HG02571 (cell line): ENCODE data around the gene AFTPH.

Experiments
- ATAC-seq: cut with Tn5 transposase; IDR thresholded peaks from one replicate; pipeline ENCODE4 v1.9.1; 2021; ENCODE audit warnings: mild to moderate bottlenecking, moderate library complexity; ENCODE audit not compliant: unreplicated experiment

AFTPH gene

DNA sequence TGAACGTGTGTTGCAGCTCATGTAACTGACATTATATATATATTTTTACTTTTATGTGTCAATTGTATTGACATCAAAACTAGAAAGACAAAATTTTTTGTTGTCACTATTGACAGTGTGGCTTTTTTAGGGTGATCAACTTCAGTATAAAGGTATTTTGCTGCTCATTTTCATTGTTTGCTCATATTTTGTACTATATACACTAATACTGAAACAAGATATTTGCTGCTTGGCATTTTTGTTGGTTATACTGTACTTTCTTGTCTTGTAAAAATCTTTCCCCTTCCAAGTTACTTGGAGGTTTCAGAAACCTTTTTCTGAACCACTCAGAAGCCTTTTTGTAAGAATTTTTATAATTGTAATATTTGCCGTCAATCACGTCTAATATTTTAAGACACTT, 16.5 kb downstream of the AFTPH start:
- no peak for ATAC-seq

DNA sequence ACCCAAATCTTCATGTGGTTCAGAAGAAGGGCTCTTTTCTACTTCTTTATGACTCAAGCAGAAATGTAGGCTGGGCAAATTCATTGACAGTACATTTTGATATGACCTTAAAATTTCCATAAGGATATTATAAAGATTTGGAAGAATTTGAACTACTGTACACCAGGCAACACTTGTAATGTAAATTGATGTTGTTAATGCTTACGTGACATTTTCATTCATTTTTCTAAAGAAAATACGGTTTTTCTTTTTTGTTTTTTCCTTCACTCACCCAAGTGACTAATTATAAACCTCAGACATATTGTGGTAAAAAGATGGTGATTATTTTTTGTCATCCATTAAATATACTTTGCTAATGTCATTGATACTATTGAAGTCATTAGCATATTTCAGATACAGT, 17.4 kb downstream of the AFTPH start:
- ATAC-seq: no peak

DNA sequence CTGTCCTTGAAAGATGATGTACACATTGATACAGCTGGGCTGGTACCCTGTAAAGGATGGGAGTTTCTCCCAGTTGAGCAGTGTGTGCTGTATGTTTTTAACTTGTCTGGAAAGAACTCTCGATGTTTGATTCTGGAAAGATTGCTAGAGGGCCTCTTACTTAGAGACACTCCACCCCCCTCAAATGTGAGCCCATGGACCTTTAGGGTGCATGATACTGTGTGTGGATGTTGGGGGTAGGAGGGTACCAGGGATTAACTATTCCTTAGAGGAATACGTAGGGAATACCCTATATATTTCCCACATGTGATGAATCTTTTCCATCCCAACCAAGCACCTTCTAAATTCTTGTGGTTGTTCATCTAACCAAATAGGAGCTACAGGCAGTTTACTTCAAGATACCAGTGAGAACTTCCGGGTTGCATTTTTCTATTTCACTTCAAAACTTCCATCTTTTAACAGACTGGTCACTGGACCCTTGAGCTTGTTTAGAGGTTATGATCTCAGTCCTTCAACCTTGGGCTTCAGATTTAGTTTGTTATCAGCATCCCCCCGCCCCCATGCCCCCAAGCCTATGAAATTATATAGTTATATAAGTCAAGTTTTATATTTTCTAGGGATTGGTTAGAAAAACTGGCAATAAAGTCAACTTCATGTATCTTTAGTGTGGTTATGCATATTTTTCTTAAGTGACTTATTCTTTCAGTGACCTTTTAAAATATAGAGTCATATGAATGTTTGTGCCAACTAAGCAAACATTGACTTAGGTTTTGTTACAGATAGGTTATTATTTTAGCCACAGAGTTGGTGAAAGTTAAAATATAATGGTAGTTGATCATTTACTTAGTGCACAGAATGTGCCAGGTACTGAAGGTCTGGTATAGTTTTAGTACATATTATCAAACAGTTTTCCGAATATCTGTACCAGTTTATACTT, 18.2 kb downstream of the AFTPH start:
- ATAC-seq: no peak

DNA sequence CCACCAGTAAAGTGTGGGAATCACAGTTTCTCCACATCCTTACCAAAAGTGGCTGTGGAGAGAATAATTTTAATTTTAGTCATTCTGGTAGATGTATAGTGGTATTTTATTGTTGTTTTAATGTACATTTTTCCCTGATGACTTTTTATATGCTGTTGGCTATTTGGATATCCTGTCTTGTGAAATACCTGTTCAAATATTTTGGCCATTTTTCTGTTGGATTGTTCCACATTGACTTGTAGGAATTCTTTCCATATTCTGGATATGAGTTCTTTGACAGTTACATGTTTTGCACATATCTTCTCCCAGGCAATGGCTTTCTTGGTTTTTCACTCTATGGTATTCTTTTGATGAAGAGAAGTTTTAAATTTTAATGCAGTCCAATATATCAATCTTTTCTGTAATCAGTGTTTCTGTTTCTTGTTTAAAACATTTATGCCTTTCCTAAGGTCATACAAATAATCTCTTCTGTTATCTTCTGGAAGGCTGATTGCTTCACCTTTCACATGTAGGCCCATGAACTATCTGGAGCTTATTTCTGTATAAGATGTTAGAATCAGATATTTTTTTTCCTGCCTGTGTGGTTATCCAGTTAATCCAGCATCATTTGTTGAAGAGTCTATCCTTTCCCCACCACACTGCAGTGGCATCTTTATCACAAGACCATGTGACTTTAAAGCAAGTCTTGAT, 19.0 kb downstream of the AFTPH start:
- ATAC-seq: no peak

DNA sequence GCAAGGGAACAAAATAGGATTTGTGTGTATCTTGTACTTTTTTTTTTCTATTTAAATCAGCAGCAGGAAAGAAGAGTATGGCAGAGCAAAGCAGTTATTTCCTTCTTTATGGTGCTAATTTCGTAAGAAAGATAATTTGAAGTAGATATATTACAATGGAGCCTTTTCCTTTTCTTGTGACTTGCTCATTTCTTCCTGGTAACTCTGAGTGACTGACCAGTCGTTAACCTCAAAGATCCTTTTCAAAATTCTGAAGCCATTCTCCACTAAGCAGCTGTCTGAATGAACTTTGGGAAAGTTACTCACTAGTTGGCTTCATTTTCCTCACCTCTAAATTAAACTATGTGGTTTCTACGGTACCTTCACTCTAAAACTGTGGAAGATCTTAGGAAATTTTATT, 24.6 kb downstream of the AFTPH start:
- no peak for ATAC-seq

DNA sequence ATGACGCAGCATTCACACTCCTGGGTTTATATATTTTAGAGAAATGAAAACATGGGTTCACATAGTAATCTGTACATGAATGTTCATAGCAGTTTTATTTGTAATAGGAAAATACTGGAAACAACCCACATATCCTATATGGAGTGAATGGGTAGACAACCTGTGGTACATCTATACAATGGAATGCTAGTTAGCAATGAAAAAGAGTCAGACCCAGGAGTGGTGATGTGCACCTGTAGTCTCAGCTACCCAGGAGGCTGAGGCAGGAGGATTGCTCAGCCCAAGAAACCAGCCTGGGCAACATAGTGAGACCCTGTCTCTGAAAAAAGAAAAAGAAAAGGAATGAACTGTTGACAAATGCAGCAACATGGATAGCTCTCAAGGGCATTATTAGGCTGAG, 25.9 kb downstream of the AFTPH start:
- no peak for ATAC-seq

DNA sequence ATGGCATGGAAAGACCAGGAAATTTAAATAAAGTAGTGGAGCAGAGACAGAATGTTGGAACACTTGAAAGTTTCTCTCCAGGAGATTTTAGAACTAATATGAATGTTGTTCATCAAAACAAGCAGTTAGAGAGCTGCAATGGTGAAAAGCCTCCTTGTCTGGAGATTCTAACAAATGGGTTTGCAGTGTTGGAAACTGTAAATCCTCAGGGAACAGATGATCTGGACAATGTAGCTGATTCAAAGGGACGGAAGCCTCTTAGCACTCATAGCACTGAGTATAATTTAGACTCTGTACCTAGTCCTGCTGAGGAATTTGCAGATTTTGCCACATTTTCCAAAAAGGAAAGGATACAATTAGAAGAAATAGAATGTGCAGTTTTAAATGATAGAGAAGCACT, 27.7 kb downstream of the AFTPH start:
- no peak for ATAC-seq

DNA sequence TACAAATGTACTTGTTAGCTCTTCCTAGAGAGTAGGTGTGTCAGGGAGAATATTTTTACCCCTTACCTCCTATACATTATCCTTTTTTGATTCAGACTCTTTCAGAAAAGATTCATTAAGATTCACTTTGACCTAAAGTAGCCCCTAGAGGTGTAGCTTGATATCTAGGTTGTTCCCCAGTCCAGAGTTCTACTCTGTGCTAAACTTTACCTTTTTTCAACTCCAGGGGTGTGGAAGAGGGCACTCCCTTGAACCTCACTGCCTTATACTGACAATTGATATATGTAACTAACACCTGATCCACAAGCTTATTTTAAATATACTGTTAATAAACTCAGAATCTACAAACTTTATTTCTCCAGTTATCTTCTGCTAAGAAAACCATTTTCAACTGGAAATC, 30.0 kb downstream of the AFTPH start:
- ATAC-seq: no peak

DNA sequence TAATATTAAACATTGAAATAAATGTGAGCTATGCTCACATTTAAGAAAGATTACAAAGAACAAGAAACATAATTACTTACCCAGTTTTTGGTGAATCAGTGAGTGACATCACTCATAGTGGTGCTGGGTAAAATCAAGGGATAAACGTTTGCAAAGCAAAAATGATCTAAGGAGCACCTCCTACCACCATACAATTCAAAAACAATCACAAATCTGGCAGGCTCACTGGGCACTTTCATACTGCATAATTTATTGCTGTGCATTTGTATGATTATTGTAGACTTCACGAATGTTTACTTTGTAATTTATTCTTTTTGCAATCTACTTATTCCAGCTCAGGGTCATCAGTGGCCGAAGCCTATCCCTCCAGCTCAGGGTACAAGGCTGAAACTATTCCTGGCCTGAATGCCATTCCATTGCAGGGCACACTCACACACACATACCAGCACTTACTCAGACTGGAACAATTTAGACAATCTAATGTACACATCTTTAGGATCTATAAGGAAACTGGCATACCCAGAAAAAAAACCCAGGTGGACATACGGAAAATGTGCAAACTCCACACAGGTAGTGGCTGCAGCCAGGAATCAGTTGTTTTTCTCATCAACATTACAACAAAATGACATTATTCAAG, 34.4 kb downstream of the AFTPH start:
- ATAC-seq: no peak

DNA sequence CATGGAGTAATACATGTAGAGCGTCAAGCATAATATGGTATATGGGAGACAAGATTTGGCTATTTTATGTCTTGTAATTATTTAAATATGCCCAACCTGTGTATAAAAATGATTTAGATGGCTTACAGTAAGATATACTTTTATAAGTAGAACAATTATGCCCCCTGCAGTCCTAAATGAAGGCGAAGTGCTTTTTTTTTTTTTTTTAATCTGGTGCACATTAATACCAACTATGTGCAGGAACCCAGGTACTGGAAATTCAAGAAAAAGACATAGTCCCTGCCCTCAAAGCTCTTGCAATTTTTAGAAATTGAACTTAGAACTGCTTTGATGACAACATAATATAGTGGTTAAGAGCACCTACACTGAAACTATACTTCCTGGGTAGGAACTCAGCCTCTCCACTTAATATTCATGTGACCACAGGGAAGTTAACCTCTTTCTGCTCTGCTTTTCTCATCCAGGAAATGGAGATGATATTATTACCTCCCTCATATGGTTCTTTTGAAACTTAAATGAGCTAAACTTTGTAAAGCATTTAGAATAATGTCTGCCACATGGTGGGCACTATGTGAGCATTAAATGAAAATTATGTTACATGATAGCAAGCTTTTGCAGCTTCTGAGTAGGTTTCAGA, 38.1 kb downstream of the AFTPH start:
- ATAC-seq: no peak

DNA sequence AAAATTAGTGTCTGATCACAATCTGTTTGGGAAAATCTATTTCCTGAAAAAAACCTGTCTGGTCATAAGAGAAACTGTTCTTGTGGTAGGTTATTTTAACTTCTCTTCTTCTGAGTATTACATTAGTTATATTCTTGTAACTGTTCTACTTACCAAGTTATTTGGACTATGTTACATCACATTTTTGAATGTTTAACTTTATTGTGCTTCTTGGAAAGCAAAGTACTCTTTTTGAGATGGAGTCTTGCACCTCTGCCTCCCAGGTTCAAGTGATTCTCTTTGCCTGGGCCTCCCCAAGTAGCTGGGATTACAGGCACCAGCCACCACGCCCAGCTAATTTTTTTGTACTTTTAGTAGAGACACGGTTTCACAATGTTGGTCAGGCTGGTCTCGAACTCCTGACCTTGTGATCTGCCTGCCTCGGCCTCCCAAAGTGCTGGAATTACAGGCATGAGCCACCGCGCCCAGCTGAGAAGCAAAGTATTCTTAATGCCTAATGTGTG, 39.4 kb downstream of the AFTPH start:
- ATAC-seq: no peak

DNA sequence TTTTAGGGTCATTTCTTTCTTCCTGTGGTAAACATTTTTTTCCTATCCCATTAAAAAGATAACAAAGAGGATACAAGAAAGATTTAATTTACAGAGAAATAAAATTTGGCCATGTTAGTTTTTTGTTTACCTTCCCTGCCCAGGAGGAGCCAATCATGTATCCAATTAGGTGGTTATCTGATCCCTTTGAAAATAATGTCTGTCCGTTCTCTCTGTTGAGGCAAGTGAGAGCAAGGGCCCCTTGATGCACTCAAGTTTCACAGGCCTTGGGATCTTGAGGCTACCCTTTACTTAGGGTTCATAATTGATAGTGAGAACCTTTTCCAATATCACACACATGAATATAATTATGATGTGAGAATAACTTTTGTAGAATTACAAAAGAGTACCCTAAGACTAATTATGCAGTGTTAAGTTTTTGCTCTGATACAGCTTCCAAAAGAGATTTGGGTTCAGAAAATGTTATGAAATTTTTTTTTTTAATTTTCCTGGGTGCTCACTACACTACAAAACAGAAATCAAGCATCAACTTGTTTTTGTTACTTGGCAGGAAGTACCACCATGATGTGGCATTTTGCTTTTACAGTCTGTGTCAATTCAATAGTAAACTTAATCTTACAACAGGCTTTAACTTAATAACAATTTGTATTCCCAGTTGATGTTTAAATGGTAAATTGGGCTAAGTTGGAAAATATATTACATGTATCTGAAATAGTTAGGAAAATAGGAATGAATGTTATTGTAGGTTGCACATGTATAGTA, 42.0 kb downstream of the AFTPH start:
- ATAC-seq: no peak

DNA sequence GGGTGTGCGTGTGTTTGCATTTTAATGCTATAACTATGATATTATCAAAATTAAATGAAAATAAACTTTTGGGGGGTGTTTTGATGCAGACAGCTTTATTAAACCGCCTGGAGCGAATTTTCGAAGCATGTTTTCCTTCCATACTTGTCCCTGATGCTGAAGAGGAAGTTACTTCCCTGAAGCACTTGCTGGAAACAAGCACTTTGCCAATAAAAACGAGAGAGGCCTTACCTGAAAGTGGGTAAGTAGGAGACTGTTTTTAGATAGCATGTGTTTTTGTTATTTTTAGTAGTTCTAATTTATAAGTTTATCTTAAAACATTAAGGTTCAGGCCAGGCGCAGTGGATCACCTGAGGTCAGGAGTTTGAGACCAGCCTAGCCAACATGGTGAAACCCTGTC, 43.3 kb downstream of the AFTPH start:
- no peak for ATAC-seq

DNA sequence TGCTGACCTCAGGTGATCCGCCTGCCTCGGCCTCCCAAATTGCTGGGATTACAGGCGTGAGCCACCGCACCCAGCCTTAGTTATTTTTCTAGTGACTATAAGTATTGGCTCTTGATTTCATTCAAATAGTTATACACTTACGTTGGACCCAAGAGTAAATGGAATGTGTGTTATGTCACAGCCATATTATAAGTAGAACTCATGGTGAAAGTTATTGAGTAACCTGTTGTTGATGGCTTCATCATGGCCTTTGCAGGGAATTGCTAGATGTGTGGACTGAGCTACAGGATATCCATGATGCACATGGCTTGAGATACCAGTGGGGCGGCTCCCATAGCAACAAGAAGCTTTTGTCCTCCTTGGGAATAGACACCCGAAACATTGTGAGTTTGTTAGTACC, 44.7 kb downstream of the AFTPH start:
- no peak for ATAC-seq

DNA sequence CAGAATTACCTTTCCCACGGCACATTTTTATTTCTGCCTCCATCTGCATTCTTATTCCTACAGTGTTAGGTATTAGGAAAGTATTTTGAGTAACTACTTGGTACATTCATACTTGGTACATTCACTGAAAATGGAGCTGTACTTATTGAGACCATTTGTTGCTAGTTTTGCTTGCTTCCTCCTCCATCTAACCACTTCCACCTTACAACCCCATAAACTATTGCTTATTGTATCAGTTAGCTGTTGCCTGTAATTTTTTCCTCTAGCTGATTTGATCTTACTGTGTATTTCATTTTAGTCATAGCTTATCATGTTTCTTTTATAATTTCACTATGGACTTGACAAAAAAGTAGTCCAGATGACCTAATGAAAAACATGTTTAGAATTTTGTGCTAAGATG, 50.7 kb downstream of the AFTPH start:
- no peak for ATAC-seq

DNA sequence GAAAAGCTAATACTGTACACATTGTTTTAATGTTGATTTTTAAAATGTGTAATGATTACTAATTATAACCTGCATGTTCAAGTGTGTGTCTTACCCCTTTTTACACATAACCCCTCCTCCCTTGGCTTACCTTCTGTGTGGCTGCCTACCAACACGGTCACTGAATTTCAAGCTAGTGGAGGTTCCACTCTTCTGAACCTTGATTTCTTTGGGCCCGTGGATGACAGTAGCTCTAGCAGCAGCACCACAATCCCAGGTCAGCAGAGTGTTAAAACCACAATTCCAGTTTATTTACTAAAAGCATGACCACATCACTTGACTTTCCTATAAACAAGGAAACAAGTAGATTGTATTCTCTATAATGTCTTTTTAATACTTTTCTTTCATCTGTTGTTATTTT, 56.9 kb downstream of the AFTPH start:
- no peak for ATAC-seq

DNA sequence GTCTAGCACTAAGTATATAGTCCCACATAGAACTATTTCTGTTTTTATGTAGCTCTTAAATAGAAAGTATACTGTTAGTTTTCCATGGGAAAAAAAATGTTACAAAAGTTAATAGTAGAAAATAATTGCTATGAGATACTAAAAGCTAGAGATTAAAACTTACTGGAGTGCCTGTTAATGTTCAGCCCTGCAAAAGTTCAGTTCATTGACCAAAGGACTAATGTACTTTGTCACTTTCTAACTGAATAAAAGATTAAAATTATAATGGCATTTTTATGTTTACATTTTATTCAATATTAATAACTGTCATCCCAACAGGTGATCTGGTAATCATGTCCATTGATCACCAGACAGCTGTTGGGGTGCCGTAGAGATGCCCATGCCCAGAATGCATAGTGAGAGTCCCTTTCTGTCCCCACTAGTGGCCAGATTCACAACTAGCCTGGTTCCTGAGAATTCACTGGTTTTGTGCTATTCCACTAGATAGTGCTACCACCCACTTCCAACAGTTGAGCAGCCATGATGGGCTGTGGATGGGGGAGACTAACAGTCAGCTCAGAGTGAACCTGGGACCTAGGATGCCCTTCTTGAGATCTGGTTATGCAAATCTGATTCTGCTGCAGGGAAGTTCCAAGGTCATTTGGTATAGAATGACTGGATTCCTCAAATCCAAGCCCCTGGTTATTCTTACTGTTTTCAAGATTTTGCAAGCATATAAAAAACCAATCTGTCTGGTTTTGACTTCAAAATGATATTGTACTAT, 57.8 kb downstream of the AFTPH start:
- peak; percentile 39 for ATAC-seq

DNA sequence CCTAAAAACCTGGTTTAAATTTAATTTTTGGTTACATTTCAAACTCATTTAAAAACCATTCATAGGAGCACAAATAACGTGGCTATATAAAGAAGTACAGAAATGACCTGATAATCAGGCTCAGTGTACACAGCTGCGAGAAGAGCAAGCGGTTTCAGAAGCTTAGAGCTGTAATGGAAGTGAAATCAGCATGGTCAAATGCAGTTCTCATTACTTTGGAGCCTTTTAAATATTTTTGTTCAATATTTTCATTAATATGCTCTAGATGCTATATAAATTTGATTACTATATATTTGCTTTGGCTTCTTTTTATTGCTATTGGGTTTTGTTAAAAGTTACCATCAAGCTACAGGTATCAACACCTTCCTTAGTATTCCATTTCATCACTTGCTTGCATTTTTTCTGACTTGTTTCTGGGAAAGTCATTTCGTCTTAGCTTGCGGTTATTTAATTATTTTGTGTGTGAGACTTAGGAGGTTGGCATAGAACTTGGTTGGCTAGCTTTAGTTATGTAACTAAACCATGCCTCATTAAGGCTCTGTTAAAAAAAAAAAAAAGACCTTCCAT, 58.7 kb downstream of the AFTPH start:
- peak; percentile 90 for ATAC-seq

DNA sequence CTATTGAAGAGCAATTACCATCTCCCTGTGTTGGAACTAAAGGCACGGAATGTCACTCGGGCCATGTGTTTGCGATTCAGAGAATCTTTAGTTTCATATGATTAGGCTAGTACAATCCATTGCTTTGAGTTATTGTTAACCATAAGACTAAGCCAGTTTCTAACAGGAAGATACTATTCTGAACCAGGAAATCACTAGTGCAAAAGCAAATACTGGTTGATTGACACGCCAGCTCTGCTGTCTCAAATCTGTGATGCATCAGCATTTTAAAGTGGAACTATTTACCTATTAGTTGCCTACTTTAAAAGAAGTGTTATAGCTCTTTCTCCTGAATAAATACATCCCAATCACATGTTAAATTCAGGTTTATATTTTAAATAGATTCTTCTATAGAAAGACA, 61.9 kb downstream of the AFTPH start:
- no peak for ATAC-seq
